Caco-2 (cell line): ENCODE measurements around the gene PTPRN2. TPM values are rescaled to one million over a fixed set of nuclear protein-coding genes. Genes with fewer than 3 reads are reported as not detected.

Source experiments
- BruUV-seq: library from RNA; stranded (reverse); fragments of 400-500 nt; replicated peaks from 2 replicates; lab custom pipeline; 2021; lab: Mats Ljungman, UMichigan
- CTCF ChIA-PET: fragments of 300-600 bp; sonication (Branson Sonifier 250); formaldehyde crosslinking; loops from one replicate; lab custom pipeline; 2022; ENCODE audit warnings: antibody characterized with exemption; lab: Charles Lee
- POLR2A ChIA-PET: fragments of 300-600 bp; sonication (Branson Sonifier 250); formaldehyde crosslinking; loops from one replicate; lab custom pipeline; 2022; ENCODE audit warnings: antibody characterized with exemption; lab: Charles Lee
- DNase-seq, 2 experiments: peaks; one replicate each; pipeline versions ENCODE4 v3.0.0 to v3.0.0-alpha.2; 2020 to 2022
- H3K27me3 ChIP-seq: replicated peaks from 2 replicates; pipeline ENCODE4 v1.6.0; 2011; ENCODE audit warnings: low read length; ENCODE audit not compliant: control insufficient read depth, insufficient read depth
- H3K36me3 ChIP-seq: 2 replicates; pipeline ENCODE4 v1.5.1; 2011; ENCODE audit warnings: low read length; ENCODE audit not compliant: control insufficient read depth, insufficient read depth
- H3K4me1 ChIP-seq: fragments of 250-450 bp; sonication (Bioruptor Pico); 2 replicates; pipeline ENCODE4 v1.5.1; 2020; ENCODE audit warnings: mild to moderate bottlenecking
- H3K4me3 ChIP-seq: 2 replicates; pipeline ENCODE4 v1.5.1; 2011; ENCODE audit warnings: low read depth, mild to moderate bottlenecking, control low read depth, low read length
- H3K9me3 ChIP-seq: fragments of 250-450 bp; sonication (Bioruptor Pico); 2 replicates; pipeline ENCODE4 v1.5.1; 2020; ENCODE audit warnings: mild to moderate bottlenecking, moderate library complexity
- H3K27ac Mint-ChIP-seq: one replicate; pipeline ENCODE4 v1.8.0; 2022; ENCODE audit warnings: mixed read lengths; ENCODE audit not compliant: unreplicated experiment
- H3K27me3 Mint-ChIP-seq: one replicate; pipeline ENCODE4 v1.8.0; 2022; ENCODE audit warnings: mixed read lengths; ENCODE audit not compliant: insufficient read depth, unreplicated experiment
- H3K36me3 Mint-ChIP-seq: one replicate; pipeline ENCODE4 v1.8.0; 2022; ENCODE audit warnings: mild to moderate bottlenecking, mixed read lengths; ENCODE audit not compliant: insufficient read depth, unreplicated experiment
- H3K4me1 Mint-ChIP-seq: one replicate; pipeline ENCODE4 v1.8.0; 2022; ENCODE audit warnings: low read depth, mixed read lengths; ENCODE audit not compliant: unreplicated experiment
- H3K4me3 Mint-ChIP-seq: one replicate; pipeline ENCODE4 v1.8.0; 2022; ENCODE audit warnings: mild to moderate bottlenecking, moderate library complexity, mixed read lengths; ENCODE audit not compliant: unreplicated experiment
- H3K9me3 Mint-ChIP-seq: one replicate; pipeline ENCODE4 v1.8.0; 2022; ENCODE audit warnings: mixed read lengths; ENCODE audit not compliant: unreplicated experiment
- intact Hi-C: fragments of 100-400 bp; cut with micrococcal nuclease; formaldehyde crosslinking; loops from one replicate; pipeline ENCODE4 v1.10.0; 2022; ENCODE audit not compliant: unreplicated experiment
- total RNA-seq: library from RNA; stranded (reverse); gene quantifications from 2 replicates; pipeline ENCODE4 v1.2.3, GENCODE V29; 2022
- TF ChIP-seq, protein P1 (sequence below), 2 experiments: fragments of 200-600 bp in 1 of 2; IDR thresholded peaks; 1 replicate in 1 of 2; 2 replicates in 1 of 2; pipeline versions ENCODE4 v1.5.1 to v1.8.0; 2011 to 2022; ENCODE audit warnings: antibody characterized with exemption in 1 of 2, control low read depth in 1 of 2, inconsistent platforms in 1 of 2, low read depth in 1 of 2, low read length in 1 of 2, mild to moderate bottlenecking in 1 of 2, moderate library complexity in 1 of 2; ENCODE audit not compliant: insufficient read depth in 1 of 2, severe bottlenecking in 1 of 2, unreplicated experiment in 1 of 2

PTPRN2 gene
- total RNA-seq, 1 experiment from 2014 or later: 1.4 TPM

- H3K9me3 ChIP-seq: peaks cover 6% of the 10 kb centered on the region
- H3K9me3 Mint-ChIP-seq: peaks cover 22% of the 10 kb centered on the region
- intact Hi-C loops: no loop called here
- H3K27me3 ChIP-seq: no peaks in the 10 kb centered on the region
- DNase-seq: no peak
- no peak overlapping the region for H3K27ac Mint-ChIP-seq
- no peak overlapping the region for H3K4me3 ChIP-seq
- TF ChIP-seq, protein P1, sequence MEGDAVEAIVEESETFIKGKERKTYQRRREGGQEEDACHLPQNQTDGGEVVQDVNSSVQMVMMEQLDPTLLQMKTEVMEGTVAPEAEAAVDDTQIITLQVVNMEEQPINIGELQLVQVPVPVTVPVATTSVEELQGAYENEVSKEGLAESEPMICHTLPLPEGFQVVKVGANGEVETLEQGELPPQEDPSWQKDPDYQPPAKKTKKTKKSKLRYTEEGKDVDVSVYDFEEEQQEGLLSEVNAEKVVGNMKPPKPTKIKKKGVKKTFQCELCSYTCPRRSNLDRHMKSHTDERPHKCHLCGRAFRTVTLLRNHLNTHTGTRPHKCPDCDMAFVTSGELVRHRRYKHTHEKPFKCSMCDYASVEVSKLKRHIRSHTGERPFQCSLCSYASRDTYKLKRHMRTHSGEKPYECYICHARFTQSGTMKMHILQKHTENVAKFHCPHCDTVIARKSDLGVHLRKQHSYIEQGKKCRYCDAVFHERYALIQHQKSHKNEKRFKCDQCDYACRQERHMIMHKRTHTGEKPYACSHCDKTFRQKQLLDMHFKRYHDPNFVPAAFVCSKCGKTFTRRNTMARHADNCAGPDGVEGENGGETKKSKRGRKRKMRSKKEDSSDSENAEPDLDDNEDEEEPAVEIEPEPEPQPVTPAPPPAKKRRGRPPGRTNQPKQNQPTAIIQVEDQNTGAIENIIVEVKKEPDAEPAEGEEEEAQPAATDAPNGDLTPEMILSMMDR (IDR thresholded peaks at IDR 0.05; ENCODE audit: insufficient read depth in 1 of 2, low read depth in 1 of 2, low read length in 1 of 2, severe bottlenecking in 1 of 2, unreplicated experiment in 1 of 2): no peak
- no peaks in the 10 kb centered on the region for H3K36me3 Mint-ChIP-seq
- BruUV-seq: no TSS peak
- H3K27me3 Mint-ChIP-seq: no peaks in the 10 kb centered on the region
- no peaks in the 10 kb centered on the region for H3K4me1 ChIP-seq
- ChIA-PET CTCF (no interaction called here), POLR2A (no interaction called here)
- H3K36me3 ChIP-seq: no peaks in the 10 kb centered on the region
- H3K4me3 Mint-ChIP-seq: no peak overlapping the region
- no peaks in the 10 kb centered on the region for H3K4me1 Mint-ChIP-seq
These were observed 625.7 kb downstream of the PTPRN2 start for GRCh38 chr7:157961731-157962457.

GRCh38 chr7:157955348-157955999 lies 632.1 kb downstream of the PTPRN2 start:
- intact Hi-C loops: no loop called here
- Mint-ChIP-seq H3K4me1 (no peaks in the 10 kb centered on the region), H3K27ac (no peak overlapping the region), H3K36me3 (no peaks in the 10 kb centered on the region), H3K9me3 (peaks cover 27% of the 10 kb centered on the region), H3K27me3 (no peaks in the 10 kb centered on the region), H3K4me3 (no peak overlapping the region)
- POLR2A ChIA-PET: no interaction called here
- CTCF ChIA-PET: no interaction called here
- no peaks in the 10 kb centered on the region for H3K27me3 ChIP-seq
- H3K36me3 ChIP-seq: no peaks in the 10 kb centered on the region
- no peak for DNase-seq
- H3K9me3 ChIP-seq: peaks cover 6% of the 10 kb centered on the region
- H3K4me3 ChIP-seq: no peak overlapping the region
- BruUV-seq: no TSS peak
- no peaks in the 10 kb centered on the region for H3K4me1 ChIP-seq
- TF ChIP-seq, protein P1 (IDR thresholded peaks at IDR 0.05; ENCODE audit: insufficient read depth in 1 of 2, low read depth in 1 of 2, low read length in 1 of 2, severe bottlenecking in 1 of 2, unreplicated experiment in 1 of 2): no peak

DNA sequence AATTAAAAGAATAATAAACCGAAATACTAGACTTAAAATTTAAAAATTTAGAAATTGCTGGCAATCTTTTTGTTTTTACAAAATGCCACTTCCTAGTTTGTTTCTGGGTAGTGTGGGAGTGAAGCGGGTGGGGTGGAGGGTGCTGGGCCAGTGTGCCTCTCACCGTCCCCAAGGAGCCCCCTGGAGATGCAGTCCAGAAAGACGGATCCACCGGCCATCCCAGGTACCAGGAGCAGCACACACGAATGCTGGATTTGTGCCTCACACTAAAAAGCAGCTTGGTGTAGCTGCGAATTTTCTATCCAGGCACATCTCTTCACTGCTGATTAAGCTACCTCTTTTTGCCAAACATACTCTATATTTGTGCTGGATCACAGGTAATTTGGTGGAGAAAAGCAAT lies 632.7 kb downstream of the PTPRN2 start:
- H3K27me3 Mint-ChIP-seq: no peaks in the 10 kb centered on the region

More for the DNA sequence above, 632.7 kb downstream of the PTPRN2 start:
- Mint-ChIP-seq H3K27ac (no peak overlapping the region), H3K36me3 (no peaks in the 10 kb centered on the region), H3K4me3 (no peak overlapping the region), H3K4me1 (no peaks in the 10 kb centered on the region), H3K9me3 (peaks cover 32% of the 10 kb centered on the region)
- Histone ChIP-seq H3K4me1 (no peaks in the 10 kb centered on the region), H3K9me3 (peaks cover 6% of the 10 kb centered on the region), H3K4me3 (no peak overlapping the region), H3K36me3 (no peaks in the 10 kb centered on the region), H3K27me3 (no peaks in the 10 kb centered on the region)
- BruUV-seq: no TSS peak
- DNase-seq: no peak
- intact Hi-C loops: no loop called here
- TF ChIP-seq, protein P1 (IDR thresholded peaks at IDR 0.05; ENCODE audit: insufficient read depth in 1 of 2, low read depth in 1 of 2, low read length in 1 of 2, severe bottlenecking in 1 of 2, unreplicated experiment in 1 of 2): no peak
- ChIA-PET CTCF (no interaction called here), POLR2A (no interaction called here)
